ENCODE data around the gene NHLH1.

Gene NHLH1

GRCh38 chr1:160342953-160343869, 23.7 kb upstream of the NHLH1 start, which contains the start of the genes COPA and NCSTN:
Gene COPA, minus strand, starts transcription at chr1:160343250. Its CDS starts 80 bp downstream, at chr1:160343170.
Gene NCSTN, plus strand, starts transcription at chr1:160343383. Its CDS starts 14 bp downstream, at chr1:160343397.
- WGBS (ENCODE audit: insufficient coverage, insufficient read length): no CpG with 5 or more reads among the region's 58 CpGs
- no peaks in the 10 kb centered on the region for H3K27me3 ChIP-seq (ENCODE audit: control insufficient read depth, insufficient read depth, low read length)

DNA sequence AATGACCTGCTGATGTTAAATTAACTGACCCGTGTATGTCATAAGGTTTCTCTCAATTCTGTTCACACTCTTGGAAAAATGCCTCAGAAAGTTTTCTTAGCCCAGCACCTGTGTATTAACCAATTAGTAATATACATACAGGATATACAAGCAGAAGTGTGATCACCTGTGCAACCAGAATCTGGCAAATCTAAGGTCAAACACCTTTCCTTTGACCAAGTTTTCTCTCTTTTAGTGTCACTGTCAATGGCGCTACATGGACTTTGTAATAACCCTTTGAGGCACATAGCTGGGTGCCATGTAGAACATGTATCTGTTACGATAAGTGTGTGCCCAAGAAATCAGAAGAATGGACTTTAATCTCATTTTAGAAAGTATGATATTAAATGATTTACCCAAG, 22.6 kb upstream of the NHLH1 start:
- no peaks in the 10 kb centered on the region for H3K4me1 ChIP-seq (ENCODE audit: control insufficient read depth, insufficient read depth, low read length)
- no peak overlapping the region for H3K27ac ChIP-seq (ENCODE audit: low read length)

More at GRCh38 chr1:160342953-160343869, 23.7 kb upstream of the NHLH1 start, which contains the start of the genes COPA and NCSTN:
- peak; percentile 93 for DNase-seq (ENCODE audit: low read depth, low spot score)
- Histone ChIP-seq H3K36me3 (ENCODE audit: control insufficient read depth, insufficient read depth, low read length) (peaks cover 6% of the 10 kb centered on the region; the same call in 1 of the 2 replicates), H3K4me3 (ENCODE audit: low read length) (peak within 1 kb of the TSS; percentile 99), H3K4me1 (ENCODE audit: control insufficient read depth, insufficient read depth, low read length) (no peaks in the 10 kb centered on the region), H3K9me3 (ENCODE audit: control insufficient read depth, insufficient read depth, low read length) (no peaks in the 10 kb centered on the region), H3K27ac (ENCODE audit: low read length) (no peak within 1 kb of the TSS)

DNA sequence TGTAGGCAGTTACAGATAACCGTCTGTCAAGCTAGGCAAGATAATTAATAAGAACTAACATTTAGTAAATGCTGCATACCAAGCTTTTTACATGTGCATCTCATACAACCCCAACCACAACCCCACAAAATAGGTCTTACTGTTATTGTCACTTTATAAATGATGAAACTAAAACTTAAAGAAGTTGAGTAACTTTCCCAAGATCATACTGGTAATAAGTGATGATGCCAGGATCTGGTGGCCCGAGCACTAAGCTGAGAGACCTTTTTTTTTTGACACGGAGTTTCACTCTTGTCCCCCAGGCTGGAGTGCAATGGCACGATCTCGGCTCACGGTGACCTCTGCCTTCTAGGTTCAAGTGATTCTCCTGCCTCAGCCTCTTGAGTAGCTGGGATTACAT, 21.9 kb upstream of the NHLH1 start:
- WGBS (ENCODE audit: insufficient coverage, insufficient read length): no CpG with 5 or more reads among the region's 6 CpGs
- Histone ChIP-seq H3K9me3 (ENCODE audit: control insufficient read depth, insufficient read depth, low read length) (no peaks in the 10 kb centered on the region), H3K27ac (ENCODE audit: low read length) (no peak overlapping the region), H3K4me1 (ENCODE audit: control insufficient read depth, insufficient read depth, low read length) (no peaks in the 10 kb centered on the region), H3K27me3 (ENCODE audit: control insufficient read depth, insufficient read depth, low read length) (no peaks in the 10 kb centered on the region), H3K36me3 (ENCODE audit: control insufficient read depth, insufficient read depth, low read length) (peaks cover 3% of the 10 kb centered on the region; the same call in 1 of the 2 replicates), H3K4me3 (ENCODE audit: low read length) (no peak overlapping the region)
- DNase-seq (ENCODE audit: low read depth, low spot score): no peak

More for the DNA sequence above, 22.6 kb upstream of the NHLH1 start:
- Histone ChIP-seq H3K9me3 (ENCODE audit: control insufficient read depth, insufficient read depth, low read length) (no peaks in the 10 kb centered on the region), H3K36me3 (ENCODE audit: control insufficient read depth, insufficient read depth, low read length) (peaks cover 6% of the 10 kb centered on the region; the same call in 1 of the 2 replicates), H3K27me3 (ENCODE audit: control insufficient read depth, insufficient read depth, low read length) (no peaks in the 10 kb centered on the region), H3K4me3 (ENCODE audit: low read length) (no peak overlapping the region)
- DNase-seq (ENCODE audit: low read depth, low spot score): no peak
- no CpG with 5 or more reads among the region's 3 CpGs for WGBS (ENCODE audit: insufficient coverage, insufficient read length)

DNA sequence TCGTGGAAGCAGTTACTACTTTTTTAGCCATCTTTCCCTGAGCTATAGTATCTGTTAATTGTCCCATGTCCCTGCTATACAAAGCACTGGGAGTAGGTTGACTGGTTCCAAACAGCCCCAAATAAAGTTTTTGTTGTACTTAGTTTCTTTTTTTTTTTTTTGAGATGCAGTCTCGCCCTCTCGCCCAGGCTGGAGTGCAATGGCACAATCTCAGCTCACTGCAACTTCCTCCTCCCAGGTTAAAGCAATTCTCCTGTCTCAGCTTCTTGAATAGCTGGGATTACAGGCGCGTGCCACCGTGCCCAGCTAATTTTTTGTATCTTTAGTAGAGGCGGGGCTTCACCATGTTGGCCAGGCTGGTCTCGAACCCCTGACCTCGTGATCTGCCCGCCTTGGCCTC, 20.4 kb upstream of the NHLH1 start:
- Histone ChIP-seq H3K9me3 (ENCODE audit: control insufficient read depth, insufficient read depth, low read length) (no peaks in the 10 kb centered on the region), H3K4me3 (ENCODE audit: low read length) (no peak overlapping the region), H3K36me3 (ENCODE audit: control insufficient read depth, insufficient read depth, low read length) (peaks cover 8% of the 10 kb centered on the region; the same call in 1 of the 2 replicates), H3K4me1 (ENCODE audit: control insufficient read depth, insufficient read depth, low read length) (no peaks in the 10 kb centered on the region), H3K27me3 (ENCODE audit: control insufficient read depth, insufficient read depth, low read length) (no peaks in the 10 kb centered on the region), H3K27ac (ENCODE audit: low read length) (no peak overlapping the region)
- no peak for DNase-seq (ENCODE audit: low read depth, low spot score)
- no CpG with 5 or more reads among the region's 10 CpGs for WGBS (ENCODE audit: insufficient coverage, insufficient read length)

DNA sequence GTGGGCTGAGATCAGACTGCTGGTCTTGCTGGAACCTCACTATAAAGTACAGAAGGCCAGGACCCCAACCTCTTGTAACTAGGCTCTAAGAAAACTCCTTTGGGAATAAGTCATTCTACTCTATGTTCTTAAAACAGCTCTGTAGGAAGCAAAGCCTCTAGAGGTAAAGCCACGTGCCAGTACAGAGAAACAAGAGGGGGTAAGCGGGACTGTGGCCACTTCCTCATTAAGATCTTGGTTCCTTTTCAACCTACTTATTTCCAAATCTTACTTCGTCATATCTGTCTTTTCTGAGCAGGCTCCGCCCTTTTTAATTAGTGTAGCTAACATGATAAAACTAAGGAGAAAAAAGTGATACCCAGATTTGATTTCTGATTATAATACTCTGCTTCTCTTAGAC, 19.9 kb upstream of the NHLH1 start:
- Histone ChIP-seq H3K36me3 (ENCODE audit: control insufficient read depth, insufficient read depth, low read length) (peaks cover 11% of the 10 kb centered on the region; the same call in 1 of the 2 replicates), H3K4me1 (ENCODE audit: control insufficient read depth, insufficient read depth, low read length) (no peaks in the 10 kb centered on the region), H3K9me3 (ENCODE audit: control insufficient read depth, insufficient read depth, low read length) (no peaks in the 10 kb centered on the region), H3K4me3 (ENCODE audit: low read length) (no peak overlapping the region), H3K27ac (ENCODE audit: low read length) (no peak overlapping the region), H3K27me3 (ENCODE audit: control insufficient read depth, insufficient read depth, low read length) (no peaks in the 10 kb centered on the region)
- no CpG with 5 or more reads among the region's 4 CpGs for WGBS (ENCODE audit: insufficient coverage, insufficient read length)
- no peak for DNase-seq (ENCODE audit: low read depth, low spot score)

- H3K27me3 ChIP-seq (ENCODE audit: control insufficient read depth, insufficient read depth, low read length): no peaks in the 10 kb centered on the region
- H3K27ac ChIP-seq (ENCODE audit: low read length): no peak overlapping the region
- H3K36me3 ChIP-seq (ENCODE audit: control insufficient read depth, insufficient read depth, low read length): peaks cover 35% of the 10 kb centered on the region
- DNase-seq (ENCODE audit: low read depth, low spot score): no peak
- no peak overlapping the region for H3K4me3 ChIP-seq (ENCODE audit: low read length)
- no CpG with 5 or more reads among the region's 4 CpGs for WGBS (ENCODE audit: insufficient coverage, insufficient read length)
- no peaks in the 10 kb centered on the region for H3K4me1 ChIP-seq (ENCODE audit: control insufficient read depth, insufficient read depth, low read length)
- no peaks in the 10 kb centered on the region for H3K9me3 ChIP-seq (ENCODE audit: control insufficient read depth, insufficient read depth, low read length)
Measured at GRCh38 chr1:160351629-160352028, 15.2 kb upstream of the NHLH1 start.

DNA sequence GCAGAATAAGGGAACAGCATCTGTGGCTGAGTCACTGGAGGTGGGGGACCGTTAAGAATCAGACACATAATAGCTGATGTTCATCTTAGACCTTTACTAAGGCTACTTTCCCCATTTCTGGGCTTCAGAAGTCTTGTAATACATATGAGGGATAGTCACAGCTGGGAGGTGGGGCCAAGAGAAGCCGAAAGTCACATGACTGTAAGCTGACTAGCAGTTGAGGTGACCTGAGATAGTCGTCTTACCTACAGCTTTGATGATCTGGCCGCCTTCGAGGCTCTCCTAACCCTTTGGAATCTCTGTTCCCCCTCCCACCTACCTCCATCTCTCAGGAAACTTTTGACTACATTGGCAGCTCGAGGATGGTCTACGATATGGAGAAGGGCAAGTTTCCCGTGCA, 14.3 kb upstream of the NHLH1 start:
- no peaks in the 10 kb centered on the region for H3K27me3 ChIP-seq (ENCODE audit: control insufficient read depth, insufficient read depth, low read length)
- WGBS (ENCODE audit: insufficient coverage, insufficient read length): no CpG with 5 or more reads among the region's 8 CpGs
- no peaks in the 10 kb centered on the region for H3K4me1 ChIP-seq (ENCODE audit: control insufficient read depth, insufficient read depth, low read length)
- H3K27ac ChIP-seq (ENCODE audit: low read length): no peak overlapping the region
- DNase-seq (ENCODE audit: low read depth, low spot score): no peak
- no peak overlapping the region for H3K4me3 ChIP-seq (ENCODE audit: low read length)
- no peaks in the 10 kb centered on the region for H3K9me3 ChIP-seq (ENCODE audit: control insufficient read depth, insufficient read depth, low read length)
- peaks cover 36% of the 10 kb centered on the region for H3K36me3 ChIP-seq (ENCODE audit: control insufficient read depth, insufficient read depth, low read length)

GRCh38 chr1:160353223-160353622, 13.6 kb upstream of the NHLH1 start:
- Histone ChIP-seq H3K9me3 (ENCODE audit: control insufficient read depth, insufficient read depth, low read length) (no peaks in the 10 kb centered on the region), H3K4me3 (ENCODE audit: low read length) (no peak overlapping the region), H3K36me3 (ENCODE audit: control insufficient read depth, insufficient read depth, low read length) (peaks cover 38% of the 10 kb centered on the region), H3K27me3 (ENCODE audit: control insufficient read depth, insufficient read depth, low read length) (no peaks in the 10 kb centered on the region), H3K4me1 (ENCODE audit: control insufficient read depth, insufficient read depth, low read length) (no peaks in the 10 kb centered on the region), H3K27ac (ENCODE audit: low read length) (no peak overlapping the region)
- no peak for DNase-seq (ENCODE audit: low read depth, low spot score)
- WGBS (ENCODE audit: insufficient coverage, insufficient read length): no CpG with 5 or more reads among the region's 2 CpGs

- no peaks in the 10 kb centered on the region for H3K27me3 ChIP-seq (ENCODE audit: control insufficient read depth, insufficient read depth, low read length)
- H3K4me3 ChIP-seq (ENCODE audit: low read length): no peak overlapping the region
- WGBS (ENCODE audit: insufficient coverage, insufficient read length): no CpG with 5 or more reads among the region's 5 CpGs
- DNase-seq (ENCODE audit: low read depth, low spot score): no peak
- H3K27ac ChIP-seq (ENCODE audit: low read length): no peak overlapping the region
- no peaks in the 10 kb centered on the region for H3K9me3 ChIP-seq (ENCODE audit: control insufficient read depth, insufficient read depth, low read length)
- H3K36me3 ChIP-seq (ENCODE audit: control insufficient read depth, insufficient read depth, low read length): peaks cover 38% of the 10 kb centered on the region
- no peaks in the 10 kb centered on the region for H3K4me1 ChIP-seq (ENCODE audit: control insufficient read depth, insufficient read depth, low read length)
Measured at GRCh38 chr1:160354388-160354985, 12.4 kb upstream of the NHLH1 start.

DNA sequence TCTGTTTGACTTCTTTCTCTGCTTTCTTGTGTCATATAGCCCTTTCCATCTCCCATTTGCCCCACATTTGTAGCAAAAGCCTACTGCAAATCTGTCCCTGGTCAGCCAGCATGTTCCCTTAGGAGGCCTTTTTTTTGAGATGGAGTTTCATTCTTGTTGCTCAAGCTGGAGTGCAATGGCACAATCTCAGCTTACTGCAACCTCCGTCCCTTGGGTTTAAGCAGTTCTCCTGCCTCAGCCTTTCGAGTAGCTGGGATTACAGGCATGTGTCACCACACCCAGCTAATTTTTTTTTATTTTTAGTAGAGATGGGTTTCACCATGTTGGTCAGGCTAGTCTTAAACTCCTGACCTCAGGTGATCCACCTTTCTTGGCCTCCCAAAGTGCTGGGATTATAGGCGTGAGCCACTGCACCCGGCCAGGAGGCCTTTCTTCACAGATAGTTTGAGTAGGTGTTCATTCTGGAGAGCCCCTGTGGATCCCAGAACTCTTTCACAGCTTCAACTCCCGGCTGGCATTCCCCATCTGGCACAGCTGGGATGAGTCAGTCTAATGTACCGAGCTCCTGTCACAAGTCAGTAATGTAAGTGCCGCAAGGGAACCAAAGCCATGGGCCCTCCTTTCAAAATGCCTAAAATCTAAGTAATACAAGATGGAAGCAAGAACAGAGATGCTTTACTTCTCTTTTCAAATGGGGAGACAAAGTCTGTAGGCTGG, 9.4 kb upstream of the NHLH1 start:
- no peaks in the 10 kb centered on the region for H3K27me3 ChIP-seq (ENCODE audit: control insufficient read depth, insufficient read depth, low read length)
- no peaks in the 10 kb centered on the region for H3K9me3 ChIP-seq (ENCODE audit: control insufficient read depth, insufficient read depth, low read length)
- no peak overlapping the region for H3K4me3 ChIP-seq (ENCODE audit: low read length)
- H3K4me1 ChIP-seq (ENCODE audit: control insufficient read depth, insufficient read depth, low read length): no peaks in the 10 kb centered on the region
- H3K36me3 ChIP-seq (ENCODE audit: control insufficient read depth, insufficient read depth, low read length): peaks cover 30% of the 10 kb centered on the region
- no peak overlapping the region for H3K27ac ChIP-seq (ENCODE audit: low read length)
- no peak for DNase-seq (ENCODE audit: low read depth, low spot score)
- WGBS (ENCODE audit: insufficient coverage, insufficient read length): no CpG with 5 or more reads among the region's 7 CpGs

Measured in iPS DF 6.9 (cell line).